GM21786 (cell line): ENCODE measurements around the gene ADGRV1.
"Not testable (repeated sequence)": the region's sequence is repeated elsewhere in the genome, so short reads cannot be mapped to it uniquely, and the experiment has no call there.

Source experiments
- ATAC-seq: cut with Tn5 transposase; IDR thresholded peaks from one replicate; pipeline ENCODE4 v1.9.1; 2021; ENCODE audit not compliant: unreplicated experiment

The ADGRV1 gene

GRCh38 chr5:90586469-90586868 is 27.9 kb downstream of the ADGRV1 start:
- no peak for ATAC-seq

GRCh38 chr5:90590170-90590569 is 31.6 kb downstream of the ADGRV1 start:
- ATAC-seq = no peak

DNA sequence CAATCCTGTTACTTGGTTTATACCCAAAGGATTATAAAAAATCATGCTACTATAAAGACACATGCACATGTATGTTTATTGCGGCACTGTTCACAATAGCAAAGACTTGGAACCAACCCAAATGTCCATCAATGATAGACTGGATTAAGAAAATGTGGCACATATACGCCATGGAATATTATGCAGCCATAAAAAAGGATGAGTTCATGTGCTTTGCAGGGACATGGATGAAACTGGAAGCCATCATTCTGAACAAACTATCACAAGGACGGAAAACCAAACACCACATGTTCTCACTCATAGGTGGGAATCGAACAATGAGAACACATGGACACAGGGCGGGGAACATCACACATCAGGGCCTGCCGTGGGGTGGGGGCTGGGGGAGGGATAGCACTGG is 34.5 kb downstream of the ADGRV1 start:
- ATAC-seq = not testable (repeated sequence)

- not testable (repeated sequence) for ATAC-seq
Observed at GRCh38 chr5:90595766-90596165, 37.2 kb downstream of the ADGRV1 start.

- no peak for ATAC-seq
Observed at GRCh38 chr5:90598293-90598692, 39.7 kb downstream of the ADGRV1 start.

- ATAC-seq = not testable (repeated sequence)
Observed at GRCh38 chr5:90600307-90600706, 41.7 kb downstream of the ADGRV1 start.

- ATAC-seq = no peak
Observed at GRCh38 chr5:90601468-90601867, 42.9 kb downstream of the ADGRV1 start.

- ATAC-seq = peak; percentile 64
Observed at GRCh38 chr5:90602681-90603080, 44.1 kb downstream of the ADGRV1 start.

GRCh38 chr5:90606539-90606938 is 47.9 kb downstream of the ADGRV1 start:
- no peak for ATAC-seq

- peak; percentile 99 for ATAC-seq
Observed at GRCh38 chr5:90612919-90613318, 54.3 kb downstream of the ADGRV1 start.

- ATAC-seq = no peak
Observed at GRCh38 chr5:90613459-90613858, 54.9 kb downstream of the ADGRV1 start.

GRCh38 chr5:90613918-90614504 is 55.4 kb downstream of the ADGRV1 start:
- no peak for ATAC-seq

- no peak for ATAC-seq
Observed at GRCh38 chr5:90615355-90615754, 56.8 kb downstream of the ADGRV1 start.

DNA sequence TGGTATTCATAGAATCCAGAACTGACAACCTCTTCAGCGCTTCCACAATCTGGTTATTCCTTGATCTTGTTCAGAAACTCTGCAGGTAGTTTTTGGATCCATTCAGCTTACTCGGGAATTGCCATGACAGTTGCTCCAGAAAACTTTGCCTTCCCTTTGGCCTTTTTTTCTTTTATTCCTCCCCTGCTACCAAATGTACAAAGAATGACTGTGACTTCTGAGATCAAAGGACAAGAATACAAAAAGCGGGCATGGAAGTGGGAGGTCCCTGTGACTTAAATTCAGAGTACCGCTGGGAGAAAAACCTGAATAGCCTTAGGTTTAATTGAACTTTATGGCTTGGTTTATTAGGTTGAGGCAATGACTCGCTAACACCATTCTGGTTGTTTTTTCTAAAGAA is 59.5 kb downstream of the ADGRV1 start:
- ATAC-seq = no peak

DNA sequence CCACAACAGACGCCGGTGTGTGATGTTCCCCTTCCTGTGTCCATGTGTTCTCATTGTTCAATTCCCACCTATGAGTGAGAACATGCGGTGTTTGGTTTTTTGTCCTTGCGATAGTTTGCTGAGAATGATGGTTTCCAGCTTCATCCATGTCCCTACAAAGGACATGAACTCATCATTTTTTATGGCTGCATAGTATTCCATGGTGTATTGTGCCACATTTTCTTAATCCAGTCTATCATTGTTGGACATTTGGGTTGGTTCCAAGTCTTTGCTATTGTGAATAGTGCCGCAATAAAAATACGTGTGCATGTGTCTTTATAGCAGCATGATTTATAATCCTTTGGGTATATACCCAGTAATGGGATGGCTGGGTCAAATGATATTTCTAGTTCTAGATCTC is 61.2 kb downstream of the ADGRV1 start:
- ATAC-seq = not testable (repeated sequence)

DNA sequence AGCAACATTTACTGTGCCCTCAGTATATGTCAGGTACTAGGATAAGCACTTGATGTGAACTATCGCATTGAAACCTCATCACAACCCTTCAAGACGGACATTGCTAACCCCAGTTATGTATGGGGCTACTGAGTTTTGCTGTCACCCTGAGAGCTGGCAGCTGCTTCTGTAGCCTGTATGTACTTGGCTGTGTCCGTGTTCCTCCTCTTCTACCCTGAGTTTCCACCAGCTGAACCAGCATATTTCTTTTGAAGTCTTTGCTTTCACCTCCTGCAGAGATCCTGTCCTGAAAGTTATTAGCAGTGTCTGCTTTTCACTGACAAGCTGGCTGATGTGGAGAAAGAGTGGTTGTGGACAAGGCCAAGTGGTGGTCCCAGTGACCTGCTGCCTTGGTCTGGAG is 63.3 kb downstream of the ADGRV1 start:
- ATAC-seq = no peak

DNA sequence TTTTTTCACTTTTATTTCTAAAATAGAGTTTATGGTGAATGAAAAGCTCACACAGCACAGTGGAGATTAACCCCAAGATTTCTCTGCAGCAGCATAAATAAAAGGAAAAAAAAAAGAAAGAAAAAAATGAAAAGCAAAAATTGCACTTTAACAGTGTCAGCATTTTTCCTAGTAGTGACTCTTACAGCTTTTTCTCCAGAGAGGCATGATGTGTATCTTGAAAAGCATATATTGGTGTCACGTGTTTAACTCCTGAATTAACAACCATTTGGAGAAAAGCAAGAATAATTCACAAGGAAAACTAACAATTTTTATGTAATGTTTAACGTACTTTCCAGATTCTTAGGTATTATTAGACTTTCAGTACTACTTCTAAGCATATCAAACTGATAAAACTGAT is 67.9 kb downstream of the ADGRV1 start:
- no peak for ATAC-seq

GRCh38 chr5:90628492-90628891 is 69.9 kb downstream of the ADGRV1 start:
- no peak for ATAC-seq

- no peak for ATAC-seq
Observed at GRCh38 chr5:90632791-90633190, 74.2 kb downstream of the ADGRV1 start.

GRCh38 chr5:90636948-90637347 is 78.4 kb downstream of the ADGRV1 start:
- ATAC-seq = no peak

DNA sequence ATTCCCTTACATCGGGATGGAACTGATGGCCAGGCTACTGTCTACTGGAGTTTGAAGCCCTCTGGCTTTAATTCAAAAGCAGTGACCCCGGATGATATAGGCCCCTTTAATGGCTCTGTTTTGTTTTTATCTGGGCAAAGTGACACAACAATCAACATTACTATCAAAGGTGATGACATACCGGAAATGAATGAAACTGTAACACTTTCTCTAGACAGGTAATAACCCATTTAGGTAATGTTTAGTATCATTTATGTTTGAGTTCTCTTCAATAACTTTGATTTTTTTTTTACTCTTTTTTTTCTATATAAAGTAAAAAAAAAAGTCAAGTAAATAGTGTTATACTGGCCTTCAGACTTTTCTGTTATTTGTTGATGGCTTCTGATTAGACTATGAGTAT is 79.1 kb downstream of the ADGRV1 start:
- ATAC-seq = no peak

GRCh38 chr5:90638878-90639277 is 80.3 kb downstream of the ADGRV1 start:
- ATAC-seq = no peak

GRCh38 chr5:90640484-90641059 is 82.0 kb downstream of the ADGRV1 start:
- ATAC-seq = peak; percentile 47
